Measurements from ENCODE around the gene TNFRSF14. TPM values are rescaled to one million over a fixed set of nuclear protein-coding genes. Genes with fewer than 3 reads are reported as not detected.

The TNFRSF14 gene
- total RNA-seq, 1 experiment from 2014 or later = 25.5 TPM

DNA sequence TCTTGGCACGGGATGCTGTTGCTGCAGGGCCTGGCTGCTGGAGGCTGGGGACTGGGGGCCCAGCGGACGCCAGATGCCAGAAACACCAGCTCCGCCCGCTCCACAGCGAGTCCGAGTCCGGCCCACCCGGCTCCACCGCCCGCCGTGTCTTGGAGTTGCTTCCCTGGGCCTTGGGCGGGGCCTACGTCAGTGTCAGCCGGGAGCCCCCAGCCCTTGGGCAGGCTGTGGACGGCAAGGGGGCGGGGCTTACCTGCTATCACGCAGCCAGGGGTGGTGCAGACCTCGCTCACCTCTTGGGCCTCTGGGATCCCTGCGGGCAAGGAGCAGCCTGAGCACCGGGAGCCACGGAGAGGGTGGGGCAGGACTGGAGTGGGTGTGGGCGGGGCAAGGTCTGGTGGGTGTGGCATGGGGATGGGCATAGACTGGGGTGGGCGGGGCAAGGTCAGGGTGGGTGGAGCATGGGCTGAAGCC lies 54.9 kb downstream of the TNFRSF14 start:
- no peak overlapping the region for H3K4me2 ChIP-seq (ENCODE audit: low read length)
- ChIA-PET CTCF (no interaction called here), POLR2A (ENCODE audit: unreplicated experiment) (no interaction called here)
- peak; percentile 32 for DNase-seq
- H3K9me2 ChIP-seq (replicated peaks; ENCODE audit: low read length) = no peaks in the 10 kb centered on the region
- no peak overlapping the region for H2AFZ ChIP-seq (ENCODE audit: low read length)
- no peaks in the 10 kb centered on the region for H3K4me1 ChIP-seq (ENCODE audit: insufficient read depth, low read length)
- BruUV-seq (replicated peaks) = no TSS peak
- no peaks in the 10 kb centered on the region for H3K79me2 ChIP-seq (ENCODE audit: low read length)
- intact Hi-C loops (cut with micrococcal nuclease) = no loop called here
- no peaks in the 10 kb centered on the region for H3F3A ChIP-seq (ENCODE audit: low read length, unreplicated experiment)
- H3K27ac ChIP-seq (ENCODE audit: low read length) = no peak overlapping the region
- ATAC-seq = peak; percentile 57
- H3K27me3 ChIP-seq (ENCODE audit: low read length) = peaks cover 23% of the 10 kb centered on the region; the same call in 1 of the 2 replicates
- no peak overlapping the region for H3K9ac ChIP-seq (ENCODE audit: low read length)
- TF ChIP-seq EZH2phosphoT487 (IDR thresholded peaks at IDR 0.05; ENCODE audit: borderline replicate concordance, low read length) = no peak
- H3K36me3 ChIP-seq (ENCODE audit: low read depth, low read length) = no peaks in the 10 kb centered on the region
- no peak overlapping the region for H3K4me3 ChIP-seq (ENCODE audit: low read length)
- H4K20me1 ChIP-seq (ENCODE audit: low read length) = no peaks in the 10 kb centered on the region
- H3K9me3 ChIP-seq (ENCODE audit: low read length) = no peaks in the 10 kb centered on the region

DNA sequence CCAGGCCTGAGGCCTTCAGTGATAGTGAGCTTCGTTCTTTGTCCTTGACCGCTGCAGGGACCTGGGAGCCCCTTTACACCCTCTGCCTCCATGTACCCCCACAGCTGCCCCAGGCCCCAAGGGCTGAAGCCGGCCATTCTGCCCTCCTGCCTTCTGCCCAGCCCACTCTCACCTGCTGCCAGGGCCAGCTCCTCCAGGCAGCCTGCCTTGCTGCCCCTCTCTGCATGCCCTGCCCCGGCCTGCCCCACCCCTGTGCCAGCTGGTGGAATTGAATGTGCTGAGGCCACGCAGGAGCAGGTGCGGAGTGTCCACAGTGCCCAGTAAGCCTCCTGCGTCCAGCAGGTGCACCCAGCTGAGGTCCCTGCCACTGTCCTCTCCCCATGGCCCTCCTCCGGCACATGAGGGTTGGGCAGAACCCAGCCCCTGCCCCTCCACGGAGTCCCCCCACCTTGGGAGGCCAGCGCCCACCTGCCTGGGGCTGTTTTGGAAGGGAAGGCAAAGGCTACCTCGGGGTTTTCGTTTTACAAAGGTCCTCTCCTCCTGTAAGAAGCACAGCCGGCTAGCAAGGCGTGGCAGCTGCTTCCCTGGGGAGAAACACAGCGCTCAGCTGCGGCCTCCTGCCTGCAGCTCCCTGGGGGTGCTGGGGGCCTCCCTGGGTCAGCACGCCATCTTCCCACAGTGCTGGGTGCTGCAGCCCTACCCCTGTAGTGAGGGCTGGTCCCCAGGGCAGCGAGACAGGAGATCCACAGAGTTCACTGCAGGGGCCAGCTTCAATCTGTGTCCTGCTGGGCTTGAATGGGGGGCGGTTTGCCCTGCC lies 55.7 kb downstream of the TNFRSF14 start:
- H3K27me3 ChIP-seq (ENCODE audit: low read length) = peaks cover 31% of the 10 kb centered on the region
- intact Hi-C loops (cut with micrococcal nuclease) = no loop called here
- no peaks in the 10 kb centered on the region for H3K4me1 ChIP-seq (ENCODE audit: insufficient read depth, low read length)
- ATAC-seq = 0 out of 2 replicates have a peak, but pooled peaks have one; percentile 12
- ChIA-PET POLR2A (ENCODE audit: unreplicated experiment) (no interaction called here), CTCF (no interaction called here)
- no TSS peak for BruUV-seq (replicated peaks)
- no peak overlapping the region for H2AFZ ChIP-seq (ENCODE audit: low read length)
- no peak for DNase-seq
- H3F3A ChIP-seq (ENCODE audit: low read length, unreplicated experiment) = no peaks in the 10 kb centered on the region
- no peaks in the 10 kb centered on the region for H3K36me3 ChIP-seq (ENCODE audit: low read depth, low read length)
- H3K27ac ChIP-seq (ENCODE audit: low read length) = no peak overlapping the region
- TF ChIP-seq, protein P1, sequence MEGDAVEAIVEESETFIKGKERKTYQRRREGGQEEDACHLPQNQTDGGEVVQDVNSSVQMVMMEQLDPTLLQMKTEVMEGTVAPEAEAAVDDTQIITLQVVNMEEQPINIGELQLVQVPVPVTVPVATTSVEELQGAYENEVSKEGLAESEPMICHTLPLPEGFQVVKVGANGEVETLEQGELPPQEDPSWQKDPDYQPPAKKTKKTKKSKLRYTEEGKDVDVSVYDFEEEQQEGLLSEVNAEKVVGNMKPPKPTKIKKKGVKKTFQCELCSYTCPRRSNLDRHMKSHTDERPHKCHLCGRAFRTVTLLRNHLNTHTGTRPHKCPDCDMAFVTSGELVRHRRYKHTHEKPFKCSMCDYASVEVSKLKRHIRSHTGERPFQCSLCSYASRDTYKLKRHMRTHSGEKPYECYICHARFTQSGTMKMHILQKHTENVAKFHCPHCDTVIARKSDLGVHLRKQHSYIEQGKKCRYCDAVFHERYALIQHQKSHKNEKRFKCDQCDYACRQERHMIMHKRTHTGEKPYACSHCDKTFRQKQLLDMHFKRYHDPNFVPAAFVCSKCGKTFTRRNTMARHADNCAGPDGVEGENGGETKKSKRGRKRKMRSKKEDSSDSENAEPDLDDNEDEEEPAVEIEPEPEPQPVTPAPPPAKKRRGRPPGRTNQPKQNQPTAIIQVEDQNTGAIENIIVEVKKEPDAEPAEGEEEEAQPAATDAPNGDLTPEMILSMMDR (conservative IDR thresholded peaks at IDR 0.05; ENCODE audit: low read depth, low read length) = no peak
- TF ChIP-seq EZH2phosphoT487 (IDR thresholded peaks at IDR 0.05; ENCODE audit: borderline replicate concordance, low read length) (no peak), EZH2 (IDR thresholded peaks at IDR 0.05; ENCODE audit: low read length, unreplicated experiment) (no peak)
- no peaks in the 10 kb centered on the region for H3K9me2 ChIP-seq (replicated peaks; ENCODE audit: low read length)
- no peaks in the 10 kb centered on the region for H3K79me2 ChIP-seq (ENCODE audit: low read length)
- no peaks in the 10 kb centered on the region for H4K20me1 ChIP-seq (ENCODE audit: low read length)
- no peak overlapping the region for H3K9ac ChIP-seq (ENCODE audit: low read length)
- H3K4me3 ChIP-seq (ENCODE audit: low read length) = no peak overlapping the region
- no peak overlapping the region for H3K4me2 ChIP-seq (ENCODE audit: low read length)
- H3K9me3 ChIP-seq (ENCODE audit: low read length) = no peaks in the 10 kb centered on the region

DNA sequence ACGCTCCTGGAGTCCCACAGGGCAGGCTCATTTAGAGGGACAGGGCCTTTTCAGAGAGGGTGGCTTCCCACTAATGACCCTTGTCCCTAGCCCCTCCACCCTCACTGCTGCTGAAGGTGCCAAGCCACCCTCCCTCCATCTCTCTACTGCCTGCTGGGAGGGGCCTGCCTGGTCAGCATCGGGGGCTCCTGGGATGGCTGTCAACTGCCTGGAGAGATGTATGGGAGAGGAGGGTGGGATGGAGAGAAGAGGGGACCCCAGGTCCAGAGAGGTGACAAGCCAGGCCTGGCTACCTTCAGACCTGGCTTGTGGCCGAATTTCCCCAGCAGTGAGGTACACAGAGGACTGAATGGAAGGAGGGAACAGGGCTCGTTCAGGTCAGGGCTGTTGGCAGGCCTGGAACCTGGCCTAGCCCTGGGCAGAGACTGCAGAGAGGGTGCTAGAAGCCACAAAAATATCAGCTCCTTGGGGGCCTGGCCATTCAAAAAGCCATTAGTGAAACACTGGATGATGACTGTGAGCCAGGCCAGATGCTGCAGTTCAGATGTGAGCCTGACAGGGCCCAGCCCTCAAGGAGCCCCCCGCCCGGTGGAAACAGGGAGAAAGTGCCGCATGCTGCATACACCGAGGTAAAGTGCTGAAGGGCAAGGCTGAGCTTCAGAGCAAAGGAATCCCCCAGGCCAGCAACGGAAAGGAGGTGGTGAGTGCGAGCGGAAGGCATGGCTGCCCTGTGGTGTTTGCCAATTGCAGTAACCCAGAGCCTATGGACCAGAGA lies 56.6 kb downstream of the TNFRSF14 start:
- no peaks in the 10 kb centered on the region for H3F3A ChIP-seq (ENCODE audit: low read length, unreplicated experiment)
- BruUV-seq (replicated peaks) = no TSS peak
- POLR2A ChIA-PET (ENCODE audit: unreplicated experiment) = no interaction called here

More for the DNA sequence above, 56.6 kb downstream of the TNFRSF14 start:
- CTCF ChIA-PET = no interaction called here
- ATAC-seq (no peak), DNase-seq (no peak)
- TF ChIP-seq EZH2 (IDR thresholded peaks at IDR 0.05; ENCODE audit: low read length, unreplicated experiment) (no peak), EZH2phosphoT487 (IDR thresholded peaks at IDR 0.05; ENCODE audit: borderline replicate concordance, low read length) (no peak)
- TF ChIP-seq, protein P1 (conservative IDR thresholded peaks at IDR 0.05; ENCODE audit: low read depth, low read length) = no peak
- no peak overlapping the region for H3K27ac ChIP-seq (ENCODE audit: low read length)
- no peak overlapping the region for H3K9ac ChIP-seq (ENCODE audit: low read length)
- no peaks in the 10 kb centered on the region for H3K9me3 ChIP-seq (ENCODE audit: low read length)
- H4K20me1 ChIP-seq (ENCODE audit: low read length) = no peaks in the 10 kb centered on the region
- H3K79me2 ChIP-seq (ENCODE audit: low read length) = no peaks in the 10 kb centered on the region
- H3K4me1 ChIP-seq (ENCODE audit: insufficient read depth, low read length) = no peaks in the 10 kb centered on the region
- intact Hi-C loops (cut with micrococcal nuclease) = no loop called here
- H3K9me2 ChIP-seq (replicated peaks; ENCODE audit: low read length) = no peaks in the 10 kb centered on the region
- no peaks in the 10 kb centered on the region for H3K36me3 ChIP-seq (ENCODE audit: low read depth, low read length)
- no peak overlapping the region for H3K4me3 ChIP-seq (ENCODE audit: low read length)
- no peak overlapping the region for H3K4me2 ChIP-seq (ENCODE audit: low read length)
- no peak overlapping the region for H2AFZ ChIP-seq (ENCODE audit: low read length)
- peaks cover 36% of the 10 kb centered on the region for H3K27me3 ChIP-seq (ENCODE audit: low read length)

Other genes with a start within 250 kb of the TNFRSF14 start
- gene MORN1, start 164.8 kb upstream of the TNFRSF14 start, total RNA-seq (2014; rRNA removed) = 11.2 and 30.5 TPM in 2 replicates
- gene RER1, start 164.5 kb upstream of the TNFRSF14 start, total RNA-seq (2014; rRNA removed) = 160 TPM in 2 replicates
- 97.8 and 100 TPM in 2 replicates for gene PEX10, start 143.8 kb upstream of the TNFRSF14 start, total RNA-seq (2014; rRNA removed)
- gene PLCH2, start 80.1 kb upstream of the TNFRSF14 start, total RNA-seq (2014; rRNA removed) = 5.9 and 7.2 TPM in 2 replicates
- 69.4 and 86.9 TPM in 2 replicates for gene PANK4, start 29.8 kb upstream of the TNFRSF14 start, total RNA-seq (2014; rRNA removed)
- gene HES5, start 26.1 kb upstream of the TNFRSF14 start, total RNA-seq (2014; rRNA removed) = 0.84 and 1.8 TPM in 2 replicates
- gene PRXL2B, start 30.4 kb downstream of the TNFRSF14 start, total RNA-seq (2014; rRNA removed) = 75.0 and 85.0 TPM in 2 replicates
- gene MMEL1, start 76.6 kb downstream of the TNFRSF14 start, total RNA-seq (2014; rRNA removed) = 1.8 TPM in 1 of 2 replicates, not detected in the other
- gene TTC34, start 245.3 kb downstream of the TNFRSF14 start, total RNA-seq (2014; rRNA removed) = 0.11 and 1.2 TPM in 2 replicates

Data from PC-3 (cell line).